ENCODE results near the gene NOL12. TPM values are rescaled to one million over a fixed set of nuclear protein-coding genes. Genes with fewer than 3 reads are reported as not detected.

NOL12 gene
- total RNA-seq, 3 donors from 2014 or later = 24.5 to 29.4 (median 24.6) TPM

GRCh38 chr22:37669586-37669985 is 16.6 kb upstream of the NOL12 start:
- intact Hi-C loops (cut with DNase I; ENCODE audit: low total_unique reads) = no loop called here
- TF ChIP-seq POLR2A (IDR thresholded peaks at IDR 0.05) = no peak
- TF ChIP-seq POLR2AphosphoS5 (IDR thresholded peaks at IDR 0.05) = no peak
- no peak for TF ChIP-seq CTCF (IDR thresholded peaks at IDR 0.05)
- H3K27ac ChIP-seq = no peak overlapping the region
- H3K9me3 ChIP-seq = no peaks in the 10 kb centered on the region
- H3K27me3 ChIP-seq = no peaks in the 10 kb centered on the region
- no peaks in the 10 kb centered on the region for H3K36me3 ChIP-seq
- no peak for DNase-seq (ENCODE audit: low spot score in 2 of 2)
- H3K4me1 ChIP-seq = peaks cover 0 to 5% of the 10 kb centered on the region in 2 donors
- no peak overlapping the region for H3K4me3 ChIP-seq

GRCh38 chr22:37672206-37672919 is 13.8 kb upstream of the NOL12 start:
- Histone ChIP-seq H3K4me3 (no peak overlapping the region), H3K4me1 (peaks cover 0 to 18% of the 10 kb centered on the region in 2 donors), H3K27ac (peak overlapping the region; percentile 48 to 93), H3K27me3 (no peaks in the 10 kb centered on the region), H3K9me3 (no peaks in the 10 kb centered on the region), H3K36me3 (no peaks in the 10 kb centered on the region)
- no peak for DNase-seq (ENCODE audit: low spot score in 2 of 2)
- intact Hi-C loops (cut with DNase I; ENCODE audit: low total_unique reads) = no loop called here
- TF ChIP-seq POLR2AphosphoS5 (IDR thresholded peaks at IDR 0.05) = no peak
- TF ChIP-seq CTCF (IDR thresholded peaks at IDR 0.05) = no peak
- no peak for TF ChIP-seq POLR2A (IDR thresholded peaks at IDR 0.05)

GRCh38 chr22:37672920-37673455 is 13.2 kb upstream of the NOL12 start:
- Histone ChIP-seq H3K27ac (peak overlapping the region; percentile 48 to 93), H3K4me1 (peaks cover 0 to 24% of the 10 kb centered on the region in 2 donors)
- DNase-seq (ENCODE audit: low spot score in 2 of 2) = no peak

GRCh38 chr22:37674248-37674647 is 11.9 kb upstream of the NOL12 start:
- no peak overlapping the region for H3K4me3 ChIP-seq
- no peaks in the 10 kb centered on the region for H3K27me3 ChIP-seq
- TF ChIP-seq POLR2AphosphoS5 (IDR thresholded peaks at IDR 0.05) (no peak), CTCF (IDR thresholded peaks at IDR 0.05) (no peak), POLR2A (IDR thresholded peaks at IDR 0.05) (no peak)
- intact Hi-C loops (cut with DNase I; ENCODE audit: low total_unique reads) = no loop called here
- no peaks in the 10 kb centered on the region for H3K36me3 ChIP-seq
- H3K9me3 ChIP-seq = no peaks in the 10 kb centered on the region
- H3K4me1 ChIP-seq = peaks cover 0 to 27% of the 10 kb centered on the region in 2 donors
- H3K27ac ChIP-seq = peak overlapping the region; percentile 93 to 95
- DNase-seq (ENCODE audit: low spot score in 2 of 2) = no peak

More at GRCh38 chr22:37672920-37673455, 13.2 kb upstream of the NOL12 start:
- no peaks in the 10 kb centered on the region for H3K27me3 ChIP-seq
- H3K9me3 ChIP-seq = no peaks in the 10 kb centered on the region
- no peak for TF ChIP-seq POLR2A (IDR thresholded peaks at IDR 0.05)
- no peak for TF ChIP-seq POLR2AphosphoS5 (IDR thresholded peaks at IDR 0.05)
- TF ChIP-seq CTCF (IDR thresholded peaks at IDR 0.05) = no peak
- intact Hi-C loops (cut with DNase I; ENCODE audit: low total_unique reads) = no loop called here
- H3K4me3 ChIP-seq = no peak overlapping the region
- no peaks in the 10 kb centered on the region for H3K36me3 ChIP-seq
